Activated T-helper 9 cell treated with anti-CD3 and anti-CD28 coated beads, Interleukin-2, amount 50 U/mL, for 16 hours (primary cell): ENCODE measurements around the gene IL36A.

Experiments
- DNase-seq: peaks from one replicate; pipeline ENCODE4 v3.0.0-alpha.2; 2020; ENCODE audit warnings: low read depth

IL36A gene

GRCh38 chr2:113050921-113051895 is 45.9 kb downstream of the IL36A start:
- DNase-seq: no peak

- DNase-seq: no peak
Observed at GRCh38 chr2:113052396-113052917, 47.2 kb downstream of the IL36A start, which contains the start of gene IL36B. Gene IL36B (minus strand): TSS chr2:113052867.

GRCh38 chr2:113053666-113054065 is 48.4 kb downstream of the IL36A start:
- DNase-seq: no peak

- no peak for DNase-seq
Observed at GRCh38 chr2:113054066-113054465, 48.8 kb downstream of the IL36A start.

GRCh38 chr2:113056521-113056920 is 51.3 kb downstream of the IL36A start:
- DNase-seq: no peak

GRCh38 chr2:113057117-113057516 is 51.9 kb downstream of the IL36A start:
- DNase-seq: no peak
